Stimulated activated CD4-positive, alpha-beta T cell treated with anti-CD3 and anti-CD28 coated beads, Interleukin-12 subunit alpha, Interleukin-12 subunit beta, amount 100 ng/mL, for 24 hours (primary cell): ENCODE results near the gene BRIP1.
"Not testable (repeated sequence)": the region's sequence is repeated elsewhere in the genome, so short reads cannot be mapped to it uniquely, and the experiment has no call there.

Source experiments
- DNase-seq, 2 experiments: peaks; one replicate each; pipeline ENCODE4 v3.0.0-alpha.2; 2020; ENCODE audit warnings: low read depth in 2 of 2

BRIP1 gene

GRCh38 chr17:61827649-61828395 is 35.5 kb downstream of the BRIP1 start:
- DNase-seq = no peak

GRCh38 chr17:61826866-61827265 is 36.5 kb downstream of the BRIP1 start:
- not testable (repeated sequence) for DNase-seq

- not testable (repeated sequence) for DNase-seq
These were observed 37.1 kb downstream of the BRIP1 start for GRCh38 chr17:61826198-61826597.

GRCh38 chr17:61825448-61826137 is 37.7 kb downstream of the BRIP1 start:
- DNase-seq = no peak

GRCh38 chr17:61822326-61823285 is 40.7 kb downstream of the BRIP1 start:
- DNase-seq = no peak

- DNase-seq = no peak
These were observed 41.7 kb downstream of the BRIP1 start for GRCh38 chr17:61821655-61822054.

- not testable (repeated sequence) for DNase-seq
These were observed 44.1 kb downstream of the BRIP1 start for GRCh38 chr17:61819265-61819664.

- DNase-seq = no peak
These were observed 45.1 kb downstream of the BRIP1 start for GRCh38 chr17:61818225-61818624.

GRCh38 chr17:61817452-61817851 is 45.9 kb downstream of the BRIP1 start:
- no peak for DNase-seq

- no peak for DNase-seq
These were observed 46.8 kb downstream of the BRIP1 start for GRCh38 chr17:61816538-61816937.

GRCh38 chr17:61815863-61816503 is 47.3 kb downstream of the BRIP1 start:
- no peak for DNase-seq

GRCh38 chr17:61814485-61814884 is 48.8 kb downstream of the BRIP1 start:
- DNase-seq = no peak

GRCh38 chr17:61813211-61813610 is 50.1 kb downstream of the BRIP1 start:
- DNase-seq = no peak

- no peak for DNase-seq
These were observed 50.6 kb downstream of the BRIP1 start for GRCh38 chr17:61812747-61813146.

- no peak for DNase-seq
These were observed 53.4 kb downstream of the BRIP1 start for GRCh38 chr17:61809816-61810392.

GRCh38 chr17:61808442-61808841 is 54.9 kb downstream of the BRIP1 start:
- no peak for DNase-seq

- no peak for DNase-seq
These were observed 56.4 kb downstream of the BRIP1 start for GRCh38 chr17:61806936-61807335.

GRCh38 chr17:61806081-61806828 is 57.1 kb downstream of the BRIP1 start:
- DNase-seq = no peak

GRCh38 chr17:61805399-61805798 is 57.9 kb downstream of the BRIP1 start:
- no peak for DNase-seq

- no peak for DNase-seq
These were observed 59.5 kb downstream of the BRIP1 start for GRCh38 chr17:61803796-61804195.

- DNase-seq = no peak
These were observed 60.1 kb downstream of the BRIP1 start for GRCh38 chr17:61803216-61803615.
